Measurements from ENCODE around the gene GJA5.
"Not testable (repeated sequence)": the region's sequence is repeated elsewhere in the genome, so short reads cannot be mapped to it uniquely, and the experiment has no call there.

GJA5 gene

DNA sequence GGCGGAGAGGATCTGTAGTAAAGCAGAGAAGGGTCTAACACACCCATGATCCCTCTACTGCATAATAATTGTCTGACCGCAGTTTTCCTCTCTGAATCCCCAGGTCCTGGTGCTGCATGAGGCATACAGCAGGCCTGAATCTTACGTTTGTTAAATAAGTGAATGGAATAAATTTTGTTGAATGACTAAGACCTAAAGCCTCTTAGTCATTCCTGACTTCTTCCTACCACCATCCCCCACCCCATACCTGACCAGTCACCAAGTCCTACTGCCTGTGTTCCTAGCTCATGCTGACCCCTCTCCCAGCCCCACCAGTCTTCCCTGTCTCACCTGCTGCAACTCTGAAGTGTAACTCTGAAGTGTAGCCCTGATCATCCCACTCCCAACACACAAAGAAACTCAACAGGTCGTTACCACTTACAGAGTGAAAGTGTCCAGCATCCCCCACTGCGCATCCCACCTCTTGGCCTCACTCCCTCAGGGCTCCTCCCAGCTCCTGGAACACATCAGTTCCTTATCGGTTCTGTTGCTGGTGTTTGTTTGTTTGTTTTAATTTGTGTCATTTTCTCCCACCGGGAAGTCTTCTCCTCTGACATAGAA lies 9.7 kb downstream of the GJA5 start:
- Mint-ChIP-seq H3K4me3 (no peak overlapping the region), H3K36me3 (no peaks in the 10 kb centered on the region), H3K27me3 (peaks cover 14% of the 10 kb centered on the region), H3K9me3 (no peaks in the 10 kb centered on the region), H3K4me1 (no peaks in the 10 kb centered on the region), H3K27ac (no peak overlapping the region)
- no peak for ATAC-seq

GRCh38 chr1:147749792-147750191 lies 10.6 kb downstream of the GJA5 start:
- Mint-ChIP-seq H3K4me1 (no peaks in the 10 kb centered on the region), H3K27ac (no peak overlapping the region), H3K9me3 (no peaks in the 10 kb centered on the region), H3K27me3 (peaks cover 14% of the 10 kb centered on the region), H3K36me3 (no peaks in the 10 kb centered on the region), H3K4me3 (no peak overlapping the region)
- no peak for ATAC-seq

- no peak overlapping the region for H3K27ac Mint-ChIP-seq
- no peak for ATAC-seq
- H3K36me3 Mint-ChIP-seq, result no peaks in the 10 kb centered on the region
- no peaks in the 10 kb centered on the region for H3K9me3 Mint-ChIP-seq
- peaks cover 14% of the 10 kb centered on the region for H3K27me3 Mint-ChIP-seq
- no peak overlapping the region for H3K4me3 Mint-ChIP-seq
- no peaks in the 10 kb centered on the region for H3K4me1 Mint-ChIP-seq
These were observed 11.6 kb downstream of the GJA5 start for GRCh38 chr1:147748676-147749350.

DNA sequence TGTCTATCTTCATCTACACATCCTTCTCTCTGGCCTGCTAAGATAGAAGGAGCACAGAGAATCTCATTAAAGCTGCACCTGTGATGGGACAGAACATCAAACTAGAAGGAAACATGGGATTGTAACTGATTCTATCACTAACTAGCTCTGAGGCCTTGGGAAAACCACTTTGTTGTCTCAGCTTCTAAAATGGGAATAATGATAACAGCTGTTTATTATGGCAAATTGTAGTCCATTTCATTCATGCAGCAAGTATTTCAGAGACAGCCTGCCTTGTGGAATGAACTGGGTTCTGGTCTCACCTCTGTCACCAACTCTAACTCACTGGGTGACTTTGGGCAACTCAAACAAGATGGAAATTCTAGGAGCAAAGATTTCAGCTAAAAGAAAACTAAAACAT lies 12.4 kb downstream of the GJA5 start:
- H3K4me1 Mint-ChIP-seq, result no peaks in the 10 kb centered on the region
- H3K27ac Mint-ChIP-seq, result no peak overlapping the region
- H3K4me3 Mint-ChIP-seq, result no peak overlapping the region
- no peaks in the 10 kb centered on the region for H3K36me3 Mint-ChIP-seq
- peaks cover 14% of the 10 kb centered on the region for H3K27me3 Mint-ChIP-seq
- no peak for ATAC-seq
- H3K9me3 Mint-ChIP-seq, result no peaks in the 10 kb centered on the region

- ATAC-seq, result no peak
- H3K27ac Mint-ChIP-seq, result no peak overlapping the region
- H3K9me3 Mint-ChIP-seq, result no peaks in the 10 kb centered on the region
- H3K36me3 Mint-ChIP-seq, result no peaks in the 10 kb centered on the region
- H3K27me3 Mint-ChIP-seq, result peaks cover 14% of the 10 kb centered on the region
- no peaks in the 10 kb centered on the region for H3K4me1 Mint-ChIP-seq
- no peak overlapping the region for H3K4me3 Mint-ChIP-seq
These were observed 15.1 kb downstream of the GJA5 start for GRCh38 chr1:147745271-147745670.

DNA sequence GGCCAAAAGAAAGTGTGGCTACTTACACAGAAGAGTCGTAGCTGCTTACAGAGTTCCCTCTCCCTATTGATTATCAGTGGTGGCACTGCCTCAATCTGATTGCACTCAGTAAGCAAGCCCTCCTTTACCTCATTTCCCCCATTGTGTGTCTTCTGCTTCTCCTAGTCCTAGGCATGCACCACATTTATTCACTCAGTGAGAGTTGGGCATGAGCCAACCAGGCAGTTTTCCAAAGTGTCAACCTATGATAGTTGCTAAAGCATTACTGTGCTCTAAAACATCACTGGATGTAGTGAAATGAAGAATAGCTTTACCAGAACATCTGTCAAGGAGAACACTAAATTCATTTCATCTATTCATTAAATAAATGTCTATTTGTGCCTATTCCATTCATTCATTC lies 19.3 kb downstream of the GJA5 start:
- H3K4me3 Mint-ChIP-seq, result no peak overlapping the region
- H3K9me3 Mint-ChIP-seq, result no peaks in the 10 kb centered on the region
- H3K27me3 Mint-ChIP-seq, result peaks cover 8% of the 10 kb centered on the region
- no peaks in the 10 kb centered on the region for H3K36me3 Mint-ChIP-seq
- H3K27ac Mint-ChIP-seq, result no peak overlapping the region
- no peak for ATAC-seq
- H3K4me1 Mint-ChIP-seq, result no peaks in the 10 kb centered on the region

DNA sequence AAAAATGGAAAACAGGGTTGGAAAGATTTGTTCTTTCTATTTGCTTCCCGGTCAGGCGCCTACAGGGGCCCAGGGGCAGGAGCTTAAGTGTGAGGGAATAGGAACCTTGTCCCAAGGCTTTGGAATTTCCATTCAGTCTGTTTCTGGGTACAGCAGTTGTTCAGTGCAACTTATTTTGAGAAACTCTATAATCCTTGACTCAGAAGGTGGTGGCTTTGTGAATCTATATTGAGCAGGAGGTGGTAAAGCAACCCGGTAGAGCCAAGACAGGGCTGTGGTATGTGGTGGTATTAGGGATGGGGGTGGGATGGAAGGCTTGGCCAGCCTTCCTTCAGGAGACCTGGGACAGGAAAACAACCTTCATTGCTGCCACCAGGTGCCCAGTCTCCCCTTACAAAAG lies 20.0 kb downstream of the GJA5 start:
- H3K4me1 Mint-ChIP-seq, result no peaks in the 10 kb centered on the region
- ATAC-seq, result no peak
- H3K4me3 Mint-ChIP-seq, result no peak overlapping the region
- no peaks in the 10 kb centered on the region for H3K36me3 Mint-ChIP-seq
- H3K9me3 Mint-ChIP-seq, result no peaks in the 10 kb centered on the region
- peaks cover 13% of the 10 kb centered on the region for H3K27me3 Mint-ChIP-seq
- H3K27ac Mint-ChIP-seq, result no peak overlapping the region

- no peak overlapping the region for H3K27ac Mint-ChIP-seq
- H3K36me3 Mint-ChIP-seq, result no peaks in the 10 kb centered on the region
- H3K4me3 Mint-ChIP-seq, result no peak overlapping the region
- H3K4me1 Mint-ChIP-seq, result no peaks in the 10 kb centered on the region
- no peak for ATAC-seq
- H3K27me3 Mint-ChIP-seq, result peaks cover 28% of the 10 kb centered on the region
- peaks cover 5% of the 10 kb centered on the region for H3K9me3 Mint-ChIP-seq
These were observed 21.5 kb downstream of the GJA5 start for GRCh38 chr1:147738739-147739476.

- Mint-ChIP-seq H3K4me1 (no peaks in the 10 kb centered on the region), H3K27ac (no peak overlapping the region), H3K27me3 (peaks cover 33% of the 10 kb centered on the region), H3K36me3 (no peaks in the 10 kb centered on the region), H3K9me3 (peaks cover 5% of the 10 kb centered on the region), H3K4me3 (no peak overlapping the region)
- no peak for ATAC-seq
These were observed 22.3 kb downstream of the GJA5 start for GRCh38 chr1:147738129-147738528.

DNA sequence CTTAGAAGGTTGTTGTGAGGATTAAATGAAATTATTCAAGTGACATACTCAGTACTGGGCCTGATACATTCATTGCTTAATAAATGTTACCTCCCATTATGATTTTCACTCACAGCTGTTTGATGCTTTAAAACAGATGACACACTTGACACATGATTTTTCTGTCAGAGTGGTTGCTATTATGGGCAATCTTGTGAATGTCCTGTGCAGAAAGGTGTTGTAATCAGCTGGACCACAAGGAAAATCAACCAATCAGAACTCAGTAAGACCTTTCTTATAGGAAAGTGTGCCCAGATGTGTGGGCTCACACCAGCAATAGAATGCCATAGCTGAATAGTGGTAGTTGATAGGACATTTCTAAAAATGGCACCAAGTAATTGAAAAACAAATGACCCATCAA lies 23.5 kb downstream of the GJA5 start:
- peaks cover 5% of the 10 kb centered on the region for H3K9me3 Mint-ChIP-seq
- H3K36me3 Mint-ChIP-seq, result no peaks in the 10 kb centered on the region
- no peak for ATAC-seq
- peaks cover 39% of the 10 kb centered on the region for H3K27me3 Mint-ChIP-seq
- H3K4me3 Mint-ChIP-seq, result no peak overlapping the region
- H3K27ac Mint-ChIP-seq, result no peak overlapping the region
- H3K4me1 Mint-ChIP-seq, result no peaks in the 10 kb centered on the region

- Mint-ChIP-seq H3K4me3 (no peak overlapping the region), H3K4me1 (no peaks in the 10 kb centered on the region), H3K27ac (no peak overlapping the region), H3K36me3 (no peaks in the 10 kb centered on the region), H3K9me3 (peaks cover 5% of the 10 kb centered on the region), H3K27me3 (peaks cover 50% of the 10 kb centered on the region)
- no peak for ATAC-seq
These were observed 25.0 kb downstream of the GJA5 start for GRCh38 chr1:147735423-147735822.

DNA sequence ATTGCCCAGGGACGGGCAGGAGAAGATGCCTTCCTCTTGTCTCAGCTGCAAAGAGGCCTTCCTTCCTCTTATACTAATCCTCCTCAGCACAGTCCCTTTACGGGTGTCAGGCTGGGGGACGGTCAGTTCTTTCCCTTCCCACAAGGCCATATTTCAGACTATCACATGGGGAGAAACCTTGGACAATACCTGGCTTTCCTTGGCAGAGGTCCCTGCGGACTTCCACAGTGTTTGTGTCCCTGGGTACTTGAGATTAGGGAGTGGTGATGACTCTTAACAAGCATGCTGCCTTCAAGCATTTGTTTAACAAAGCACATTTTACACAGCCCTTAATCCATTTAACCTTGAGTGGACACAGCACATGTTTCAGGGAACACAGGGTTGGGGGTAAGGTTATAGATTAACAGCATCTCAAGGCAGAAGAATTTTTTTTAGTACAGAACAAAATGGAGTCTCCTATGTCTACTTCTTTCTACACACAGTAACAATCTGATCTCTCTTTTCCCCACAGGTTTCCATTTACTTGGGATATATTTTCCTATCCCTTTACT lies 26.0 kb downstream of the GJA5 start:
- not testable (repeated sequence) for H3K36me3 Mint-ChIP-seq, H3K27ac Mint-ChIP-seq, H3K9me3 Mint-ChIP-seq, H3K4me3 Mint-ChIP-seq, ATAC-seq, H3K4me1 Mint-ChIP-seq
- peaks cover 50% of the 10 kb centered on the region for H3K27me3 Mint-ChIP-seq

DNA sequence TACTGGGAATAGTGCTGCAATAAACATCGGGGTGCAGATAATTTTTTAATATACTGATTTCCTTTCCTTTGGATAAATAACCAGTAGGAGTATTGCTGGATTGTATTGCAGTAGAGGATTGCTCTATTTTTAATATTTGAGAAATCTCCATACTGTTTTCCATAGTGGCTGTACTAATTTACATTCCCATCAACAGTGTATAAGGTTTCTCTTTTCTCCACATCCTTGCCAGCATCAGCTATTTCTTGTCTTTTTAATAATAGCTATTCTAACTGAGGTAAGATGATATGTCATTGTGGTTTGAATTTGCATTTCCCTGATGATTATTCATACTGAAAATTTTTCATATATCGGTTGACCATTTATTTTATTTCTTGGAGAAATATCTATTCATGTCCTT lies 31.1 kb downstream of the GJA5 start:
- Mint-ChIP-seq H3K27me3 (peaks cover 27% of the 10 kb centered on the region), H3K4me3 (no peak overlapping the region), H3K9me3 (no peaks in the 10 kb centered on the region), H3K36me3 (no peaks in the 10 kb centered on the region), H3K27ac (no peak overlapping the region), H3K4me1 (no peaks in the 10 kb centered on the region)
- ATAC-seq, result no peak

DNA sequence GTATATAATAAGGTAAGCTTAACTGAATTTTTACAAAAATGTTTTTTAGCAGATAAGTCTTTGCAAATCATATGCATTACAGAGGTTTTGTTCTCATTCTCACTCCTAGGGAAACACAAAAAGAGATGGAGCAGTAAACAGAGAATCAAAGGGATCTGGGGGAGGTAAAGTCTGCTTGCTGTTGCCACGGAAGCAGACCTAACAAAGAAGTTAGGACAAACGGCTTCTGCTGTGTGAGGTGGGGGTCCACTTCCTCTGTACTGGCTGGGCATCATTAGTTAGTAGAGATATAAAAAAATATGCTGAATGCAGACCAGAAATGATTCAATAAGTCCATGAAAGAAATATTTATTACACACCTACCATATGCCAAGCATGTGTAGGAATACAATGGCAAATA lies 34.2 kb downstream of the GJA5 start:
- Mint-ChIP-seq H3K4me3 (no peak overlapping the region), H3K9me3 (no peaks in the 10 kb centered on the region), H3K27me3 (peaks cover 25% of the 10 kb centered on the region), H3K27ac (no peak overlapping the region), H3K36me3 (no peaks in the 10 kb centered on the region), H3K4me1 (no peaks in the 10 kb centered on the region)
- no peak for ATAC-seq

GRCh38 chr1:147725685-147726084 lies 34.7 kb downstream of the GJA5 start:
- H3K4me3 Mint-ChIP-seq, result no peak overlapping the region
- ATAC-seq, result no peak
- H3K36me3 Mint-ChIP-seq, result no peaks in the 10 kb centered on the region
- H3K4me1 Mint-ChIP-seq, result no peaks in the 10 kb centered on the region
- no peak overlapping the region for H3K27ac Mint-ChIP-seq
- H3K9me3 Mint-ChIP-seq, result no peaks in the 10 kb centered on the region
- peaks cover 25% of the 10 kb centered on the region for H3K27me3 Mint-ChIP-seq

All from stimulated activated memory B cell treated with anti-CD40 and anti-IgM and Interleukin-4, amounts not matched to agents 10 μg/mL and 1 μg/mL and 100 μg/mL, for 72 hours (primary cell).